ENCODE results near the gene DDX41.
A peak's percentile ranks its signal among the peaks of the same experiment; 100 is the strongest.

DDX41 gene

GRCh38 chr5:177500685-177501522 is 15.9 kb downstream of the DDX41 start:
- DNase-seq, result peak in 53 of 56 donors; percentile 26 to 92 (median 72)

GRCh38 chr5:177499842-177500241 is 16.9 kb downstream of the DDX41 start:
- no peak for DNase-seq

GRCh38 chr5:177498013-177498787 is 18.6 kb downstream of the DDX41 start:
- DNase-seq, result no peak

GRCh38 chr5:177497292-177498012 is 19.3 kb downstream of the DDX41 start, which contains the start of gene PDLIM7:
TSS of gene PDLIM7 (minus strand) at chr5:177497604. CDS start at chr5:177496512, 1,092 bp downstream.
- DNase-seq, result peak in 55 of 56 donors; percentile 14 to 93 (median 76)

GRCh38 chr5:177496727-177497291 is 20.0 kb downstream of the DDX41 start:
- peak in 3 of 56 donors; percentile 20 to 48 (median 23) for DNase-seq

GRCh38 chr5:177496070-177496726 is 20.6 kb downstream of the DDX41 start:
- no peak for DNase-seq

- no peak for DNase-seq
Observed at GRCh38 chr5:177495243-177496060, 21.3 kb downstream of the DDX41 start.

- peak in 2 of 56 donors; percentile 29 to 48 for DNase-seq
Observed at GRCh38 chr5:177494346-177495195, 22.2 kb downstream of the DDX41 start.

GRCh38 chr5:177493795-177494345 is 22.9 kb downstream of the DDX41 start:
- no peak for DNase-seq

- no peak for DNase-seq
Observed at GRCh38 chr5:177492841-177493240, 23.9 kb downstream of the DDX41 start.

GRCh38 chr5:177491983-177492746 is 24.6 kb downstream of the DDX41 start:
- DNase-seq, result no peak

GRCh38 chr5:177491429-177491945 is 25.3 kb downstream of the DDX41 start:
- DNase-seq, result peak in 1 of 56 donors; percentile 12

- DNase-seq, result no peak
Observed at GRCh38 chr5:177490992-177491391, 25.8 kb downstream of the DDX41 start.

GRCh38 chr5:177490311-177490991 is 26.3 kb downstream of the DDX41 start:
- DNase-seq, result no peak

- DNase-seq, result peak in 1 of 56 donors; percentile 22
Observed at GRCh38 chr5:177489119-177489716, 27.5 kb downstream of the DDX41 start.

- DNase-seq, result no peak
Observed at GRCh38 chr5:177487975-177488374, 28.8 kb downstream of the DDX41 start.
